Hematopoietic multipotent progenitor cell treated with erythropoietin and hydrocortisone succinate and interleukin-3 and kit ligand, for 8 days (in vitro differentiated cells): ENCODE measurements around the gene CYB561D2.

Experiments used
- DNase-seq: peaks from one replicate; pipeline ENCODE4 v3.0.0-alpha.2; 2015

The CYB561D2 gene

DNA sequence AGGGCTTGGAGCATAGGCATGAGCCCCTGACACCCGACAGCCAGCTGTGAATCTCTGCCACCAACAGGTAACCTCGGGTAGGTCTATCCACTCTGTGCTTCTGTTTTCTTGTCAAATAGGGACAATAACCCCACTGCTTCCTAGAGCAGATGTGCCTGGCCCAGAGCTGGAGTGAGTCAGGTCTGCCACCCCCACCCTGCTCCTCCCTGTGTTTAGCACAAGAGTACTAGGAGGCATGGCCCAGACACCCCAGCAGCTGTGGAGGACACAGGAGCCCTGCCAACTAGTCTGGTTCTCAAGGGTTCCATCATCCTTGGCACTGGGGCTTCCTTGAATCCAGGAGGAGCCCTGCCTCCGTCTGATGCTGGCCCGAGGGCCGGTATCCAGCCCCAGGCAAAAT, 42.4 kb downstream of the CYB561D2 start:
- DNase-seq, result no peak

DNA sequence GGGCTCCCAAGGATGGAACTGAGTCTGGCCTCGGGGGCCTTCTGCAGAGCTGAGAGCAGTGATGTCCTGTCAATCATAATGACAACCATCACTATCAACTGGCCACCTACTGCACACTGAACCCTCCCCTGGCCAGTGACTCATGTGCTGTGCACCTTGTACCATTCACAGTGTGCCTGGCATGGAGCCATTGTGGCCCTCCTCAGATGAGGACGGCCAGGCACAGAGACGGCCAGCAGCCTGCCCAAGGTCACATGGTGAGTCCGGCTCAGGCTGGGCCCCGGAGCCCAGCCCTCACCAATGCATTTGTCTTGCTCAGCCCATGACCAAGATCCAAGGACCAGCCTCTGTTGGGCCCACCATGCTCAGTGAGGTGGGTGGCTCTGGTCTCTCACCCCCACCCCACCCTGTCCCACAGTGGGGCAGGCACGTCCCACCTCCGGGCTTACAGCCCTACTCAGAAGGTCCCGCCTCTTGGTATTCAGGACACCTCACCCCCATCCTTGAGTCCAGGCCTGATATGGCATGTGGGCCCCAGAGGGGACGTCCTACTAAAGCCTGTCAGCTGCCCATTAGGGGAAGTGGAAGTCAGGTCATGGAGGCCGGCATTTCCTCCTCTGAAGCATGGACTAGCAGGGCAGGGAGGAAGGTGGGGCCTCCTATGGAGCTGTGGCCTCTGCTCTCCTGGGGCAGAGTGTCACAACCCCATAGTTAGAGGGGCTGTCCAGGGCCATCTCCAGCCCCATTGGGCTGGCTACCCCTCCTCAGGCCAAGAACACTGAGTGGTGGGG, 44.6 kb downstream of the CYB561D2 start:
- no peak for DNase-seq

DNA sequence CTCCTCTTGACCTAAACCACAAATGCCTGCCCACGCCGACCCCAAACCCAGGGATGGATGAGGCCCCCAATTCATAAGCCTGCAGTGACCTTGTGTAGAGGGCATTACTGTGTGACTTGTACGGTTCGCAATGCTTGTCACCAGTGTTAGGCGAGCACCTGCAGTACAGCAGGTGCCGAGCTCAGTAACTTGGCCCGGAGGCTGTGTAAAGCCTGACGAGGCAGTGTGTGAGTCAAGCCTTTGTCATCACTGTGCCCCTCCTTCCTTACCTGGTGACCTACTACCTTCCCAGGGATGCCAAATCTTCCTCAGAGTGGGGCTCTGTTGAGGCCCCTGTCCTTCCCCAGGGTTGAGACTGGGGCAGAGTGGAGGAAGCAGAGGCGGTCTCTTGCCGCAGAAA, 45.8 kb downstream of the CYB561D2 start:
- no peak for DNase-seq

DNA sequence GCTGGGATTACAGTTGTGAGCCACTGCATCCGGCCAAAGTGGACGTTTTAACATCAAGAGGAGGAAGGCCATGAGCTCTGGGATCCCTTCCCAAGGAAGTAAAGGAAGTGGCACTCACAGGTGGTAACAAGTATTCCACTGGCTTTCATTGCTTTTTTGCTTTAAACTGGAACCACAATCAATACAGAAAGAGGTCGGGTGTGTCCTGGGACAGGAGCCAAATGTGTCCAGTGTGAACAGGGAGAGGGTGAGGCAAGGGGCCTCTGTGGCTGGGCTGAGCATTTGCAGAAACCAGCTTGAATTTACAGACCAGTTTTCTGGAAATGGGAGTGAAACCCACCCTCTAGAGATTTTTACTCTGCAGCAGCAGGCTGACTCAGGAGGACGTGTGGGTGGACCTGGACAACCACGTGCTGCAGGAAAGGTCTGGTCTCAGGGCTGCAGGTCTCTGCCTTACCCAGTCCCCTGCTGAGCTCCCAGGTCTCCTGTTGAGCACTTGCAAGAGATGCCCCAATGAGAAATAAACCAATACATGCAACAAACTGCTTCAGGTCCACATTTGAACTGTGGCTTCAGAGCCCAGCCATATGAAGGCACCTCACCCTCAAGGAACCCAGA, 51.4 kb downstream of the CYB561D2 start:
- peak; percentile 47 for DNase-seq
